HCT116 (cell line): ENCODE data around the gene TAC4.

Experiments used
- EZH2phosphoT487 ChIP-seq: fragments of 200-600 bp; IDR thresholded peaks from 2 replicates; pipeline ENCODE4 v1.6.1; 2018; ENCODE audit warnings: antibody characterized with exemption, borderline replicate concordance
- FOSL1 ChIP-seq: IDR thresholded peaks from 2 replicates; pipeline ENCODE4 v1.6.1; 2012; ENCODE audit warnings: low read depth
- JUND ChIP-seq: IDR thresholded peaks from 2 replicates; pipeline ENCODE4 v1.6.1; 2012
- POLR2A ChIP-seq: IDR thresholded peaks from 2 replicates; pipeline ENCODE4 v1.7.0; 2011; ENCODE audit warnings: borderline replicate concordance; ENCODE audit not compliant: insufficient read depth, insufficient read length; ENCODE audit errors: extremely low read depth
- POLR2AphosphoS5 ChIP-seq: IDR thresholded peaks from 2 replicates; pipeline ENCODE4 v1.6.1; 2011; ENCODE audit warnings: mild to moderate bottlenecking, low read depth, low read length, moderate library complexity
- ZBTB33 ChIP-seq: IDR thresholded peaks from 2 replicates; pipeline ENCODE4 v1.6.1; 2011; ENCODE audit warnings: mild to moderate bottlenecking, low read length, moderate library complexity; ENCODE audit not compliant: insufficient replicate concordance; ENCODE audit errors: extremely low read depth
- TF ChIP-seq, protein P1 (sequence below), 3 experiments: fragments of 200-600 bp in 1 of 3; sonication (generic) in 1 of 3; IDR thresholded peaks in 2 of 3; conservative IDR thresholded peaks in 1 of 3; 2 replicates each; pipeline ENCODE4 v1.5.1; 2012 to 2017; ENCODE audit warnings: low read depth in 2 of 3, low read length in 2 of 3, antibody characterized with exemption in 1 of 3, borderline replicate concordance in 1 of 3, control low read depth in 1 of 3, mild to moderate bottlenecking in 1 of 3, mixed read lengths in 1 of 3, mixed run types in 1 of 3, moderate library complexity in 1 of 3; ENCODE audit not compliant: insufficient read depth in 1 of 3

GRCh38 chr17:49878931-49879904 lies 31.3 kb upstream of the TAC4 start:
- TF ChIP-seq EZH2phosphoT487 (no peak), ZBTB33 (no peak), POLR2A (no peak), JUND (no peak), POLR2AphosphoS5 (no peak), FOSL1 (no peak)
- TF ChIP-seq, protein P1, sequence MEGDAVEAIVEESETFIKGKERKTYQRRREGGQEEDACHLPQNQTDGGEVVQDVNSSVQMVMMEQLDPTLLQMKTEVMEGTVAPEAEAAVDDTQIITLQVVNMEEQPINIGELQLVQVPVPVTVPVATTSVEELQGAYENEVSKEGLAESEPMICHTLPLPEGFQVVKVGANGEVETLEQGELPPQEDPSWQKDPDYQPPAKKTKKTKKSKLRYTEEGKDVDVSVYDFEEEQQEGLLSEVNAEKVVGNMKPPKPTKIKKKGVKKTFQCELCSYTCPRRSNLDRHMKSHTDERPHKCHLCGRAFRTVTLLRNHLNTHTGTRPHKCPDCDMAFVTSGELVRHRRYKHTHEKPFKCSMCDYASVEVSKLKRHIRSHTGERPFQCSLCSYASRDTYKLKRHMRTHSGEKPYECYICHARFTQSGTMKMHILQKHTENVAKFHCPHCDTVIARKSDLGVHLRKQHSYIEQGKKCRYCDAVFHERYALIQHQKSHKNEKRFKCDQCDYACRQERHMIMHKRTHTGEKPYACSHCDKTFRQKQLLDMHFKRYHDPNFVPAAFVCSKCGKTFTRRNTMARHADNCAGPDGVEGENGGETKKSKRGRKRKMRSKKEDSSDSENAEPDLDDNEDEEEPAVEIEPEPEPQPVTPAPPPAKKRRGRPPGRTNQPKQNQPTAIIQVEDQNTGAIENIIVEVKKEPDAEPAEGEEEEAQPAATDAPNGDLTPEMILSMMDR (IDR thresholded peaks at IDR 0.05 in 2 of 3, conservative IDR thresholded peaks at IDR 0.05 in 1 of 3; ENCODE audit: borderline replicate concordance in 1 of 3, insufficient read depth in 1 of 3, low read depth in 2 of 3, low read length in 2 of 3), result no peak
